Spleen (tissue), 11 donors: ENCODE results near the gene NCBP2. TPM values are rescaled to one million over a fixed set of nuclear protein-coding genes. Genes with fewer than 3 reads are reported as not detected.

ENCODE experiments used
- DNase-seq: peaks from one replicate; pipeline ENCODE4 v3.0.0-alpha.2; 2020
- H3K27ac ChIP-seq, 8 donors: fragments of 200-600 bp; sonication (generic) in 7 of 8; 1 replicate in 4 of 8; 2 replicates in 4 of 8; pipeline versions ENCODE4 v1.5.0 to v1.8.0; 2016 to 2021; ENCODE audit warnings: inconsistent platforms in 4 of 8, mild to moderate bottlenecking in 4 of 8, moderate library complexity in 1 of 8
- H3K27me3 ChIP-seq, 7 donors: fragments of 200-600 bp; sonication (generic) in 6 of 7; replicated peaks in 1 of 7; 1 replicate in 4 of 7; 2 replicates in 3 of 7; pipeline versions ENCODE4 v1.5.0 to v1.8.0; 2016 to 2021; ENCODE audit warnings: inconsistent platforms in 3 of 7, mild to moderate bottlenecking in 1 of 7
- H3K36me3 ChIP-seq, 6 donors: fragments of 200-600 bp; sonication (generic) in 5 of 6; 1 replicate in 4 of 6; 2 replicates in 2 of 6; pipeline versions ENCODE4 v1.5.0 to v1.8.0; 2016 to 2021; ENCODE audit warnings: inconsistent platforms in 2 of 6
- H3K4me1 ChIP-seq, 6 donors: fragments of 200-600 bp; sonication (generic) in 5 of 6; 1 replicate in 3 of 6; 2 replicates in 3 of 6; pipeline versions ENCODE4 v1.5.0 to v1.8.0; 2016 to 2021; ENCODE audit warnings: inconsistent platforms in 3 of 6
- H3K4me3 ChIP-seq, 8 donors: fragments of 200-600 bp; sonication (generic) in 7 of 8; 1 replicate in 4 of 8; 2 replicates in 4 of 8; pipeline versions ENCODE4 v1.5.0 to v1.8.0; 2016 to 2021; ENCODE audit warnings: inconsistent platforms in 4 of 8, mild to moderate bottlenecking in 4 of 8, moderate library complexity in 2 of 8
- H3K9me3 ChIP-seq, 8 donors: fragments of 200-600 bp; sonication (generic) in 7 of 8; 1 replicate in 4 of 8; 2 replicates in 4 of 8; pipeline versions ENCODE4 v1.5.0 to v1.8.0; 2016 to 2021; ENCODE audit warnings: inconsistent platforms in 4 of 8
- POLR2A ChIP-seq, 3 donors: fragments of 450-650 bp; IDR thresholded peaks; one replicate each; pipeline ENCODE4 v1.5.1; 2017; ENCODE audit warnings: antibody characterized with exemption in 3 of 3, mild to moderate bottlenecking in 1 of 3
- POLR2AphosphoS5 ChIP-seq, 3 donors: sonication (generic); formaldehyde crosslinking; IDR thresholded peaks; one replicate each; pipeline ENCODE4 v1.5.1; 2017; ENCODE audit warnings: antibody characterized with exemption in 3 of 3
- WGBS, 5 donors: extraction: QIAGEN DNeasy Blood & Tissue Kit in 3 of 5; methylation state at CpG; one replicate each; pipeline versions ENCODE4 v1.1.5 to v1.1.7; 2013 to 2018; 5-methylcytosine and 5-hydroxymethylcytosine counted together
- intact Hi-C: fragments of 100-400 bp; cut with DNase I; formaldehyde crosslinking; loops from one replicate; pipeline ENCODE4 v1.15.0; 2023; ENCODE audit warnings: low total_unique reads
- polyA plus RNA-seq, 3 donors: library from polyadenylated mRNA; stranded (reverse); fragments of 200-250 nt; gene quantifications; one replicate each; pipeline ENCODE4 v1.2.1, GENCODE V29; 2013
- total RNA-seq, 7 donors: library from RNA; depleted of rRNA in 3 of 7; stranded (reverse); fragments of >200 nt in 3 of 7; fragmentation: NEBNext Ultra II Directional in 4 of 7; extraction: Animal tissue kit (Norgen Biotek cat#: 25700) in 4 of 7; gene quantifications; one replicate each; pipeline versions ENCODE4 v1.1.0 to v1.2.1, GENCODE V29; 2016 to 2021
- TF ChIP-seq, protein P1 (sequence below), 11 experiments: fragments of 200-600 bp in 7 of 11; fragments of 450-650 bp in 4 of 11; sonication (generic) in 4 of 11; IDR thresholded peaks in 8 of 11; conservative IDR thresholded peaks in 3 of 11; 1 replicate in 7 of 11; 2 replicates in 4 of 11; pipeline versions ENCODE4 v1.4.0 to v1.8.0; 2016 to 2021; ENCODE audit warnings: antibody characterized with exemption in 11 of 11, inconsistent platforms in 4 of 11, mild to moderate bottlenecking in 1 of 11
- donor health status: healthy with polysubstance abuse.
- donor health status: DM: no; HTN: no; CAD: no; lungs with moderate emphysema.
- donor health status: DM: no; HTN: no; CAD: no.
- donor health status: Bipolar disorder and iron deficiency.
- donor health status: healthy.
- donor health status: DM: no; HTN: no; CAD: no.
- donor health status: DM: yes; HTN: yes; CAD: no.

The NCBP2 gene
- total and polyA plus RNA-seq, 10 donors: 44.6 to 61.1 (median 49.9) TPM

DNA sequence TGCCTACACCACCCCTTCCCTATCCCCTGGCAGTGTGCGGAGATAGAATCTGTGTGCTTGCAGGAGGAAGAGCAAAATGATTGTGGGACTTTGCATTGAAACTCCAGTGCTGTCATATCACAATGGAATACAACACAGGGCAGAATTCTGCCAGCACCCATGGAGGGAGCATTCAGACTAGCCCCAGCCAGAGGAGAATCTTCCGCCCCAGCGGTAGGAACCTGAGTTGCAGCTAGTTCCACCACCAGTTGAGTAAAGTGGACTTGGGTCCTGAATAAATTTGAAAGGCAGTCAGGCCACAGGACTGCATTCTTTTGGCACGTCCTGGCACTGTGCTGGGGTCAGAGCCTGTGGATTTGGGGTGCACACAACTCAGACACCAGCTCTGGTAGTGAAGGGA is 27.5 kb downstream of the NCBP2 start:
- intact Hi-C loops: no loop called here
- no peak overlapping the region for H3K4me3 ChIP-seq
- peaks cover 0 to 1% (median 0%) of the 10 kb centered on the region in 6 donors for H3K4me1 ChIP-seq
- TF ChIP-seq POLR2A (IDR thresholded peaks at IDR 0.05): no peak
- TF ChIP-seq, protein P1, sequence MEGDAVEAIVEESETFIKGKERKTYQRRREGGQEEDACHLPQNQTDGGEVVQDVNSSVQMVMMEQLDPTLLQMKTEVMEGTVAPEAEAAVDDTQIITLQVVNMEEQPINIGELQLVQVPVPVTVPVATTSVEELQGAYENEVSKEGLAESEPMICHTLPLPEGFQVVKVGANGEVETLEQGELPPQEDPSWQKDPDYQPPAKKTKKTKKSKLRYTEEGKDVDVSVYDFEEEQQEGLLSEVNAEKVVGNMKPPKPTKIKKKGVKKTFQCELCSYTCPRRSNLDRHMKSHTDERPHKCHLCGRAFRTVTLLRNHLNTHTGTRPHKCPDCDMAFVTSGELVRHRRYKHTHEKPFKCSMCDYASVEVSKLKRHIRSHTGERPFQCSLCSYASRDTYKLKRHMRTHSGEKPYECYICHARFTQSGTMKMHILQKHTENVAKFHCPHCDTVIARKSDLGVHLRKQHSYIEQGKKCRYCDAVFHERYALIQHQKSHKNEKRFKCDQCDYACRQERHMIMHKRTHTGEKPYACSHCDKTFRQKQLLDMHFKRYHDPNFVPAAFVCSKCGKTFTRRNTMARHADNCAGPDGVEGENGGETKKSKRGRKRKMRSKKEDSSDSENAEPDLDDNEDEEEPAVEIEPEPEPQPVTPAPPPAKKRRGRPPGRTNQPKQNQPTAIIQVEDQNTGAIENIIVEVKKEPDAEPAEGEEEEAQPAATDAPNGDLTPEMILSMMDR (IDR thresholded peaks at IDR 0.05 in 8 of 11, conservative IDR thresholded peaks at IDR 0.05 in 3 of 11): no peak
- TF ChIP-seq POLR2AphosphoS5 (IDR thresholded peaks at IDR 0.05): no peak
- H3K27me3 ChIP-seq: no peaks in the 10 kb centered on the region
- peaks cover 0 to 24% (median 17%) of the 10 kb centered on the region in 8 donors for H3K9me3 ChIP-seq
- no peak overlapping the region for H3K27ac ChIP-seq
- peaks cover 0 to 43% (median 17%) of the 10 kb centered on the region in 6 donors for H3K36me3 ChIP-seq
- no peak for DNase-seq
- 94 to 99% (median 96%) methylated on average over 4 of the region's 4 CpGs for WGBS, 5 donors

DNA sequence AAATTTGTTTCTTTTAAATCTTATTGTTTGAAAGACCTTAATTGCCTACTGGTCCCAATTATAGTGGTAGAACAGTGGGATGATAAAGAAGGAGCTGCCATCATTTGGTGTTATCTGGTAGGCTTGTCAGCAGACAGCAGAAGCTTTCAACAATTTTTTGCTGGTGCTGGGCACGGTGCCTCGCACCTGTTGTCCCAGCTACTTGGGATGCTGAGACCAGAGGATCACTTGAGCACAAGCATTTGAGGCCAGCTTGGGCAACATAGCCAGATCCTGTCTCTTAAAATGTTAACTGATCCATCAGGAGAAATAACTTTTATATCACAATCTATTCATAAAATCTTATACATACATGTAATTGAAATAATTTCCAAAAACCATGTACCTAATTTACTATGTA is 38.6 kb downstream of the NCBP2 start:
- 94 to 100% (median 99%) methylated on average over 2 of the region's 2 CpGs for WGBS, 5 donors
- Histone ChIP-seq H3K36me3 (peaks cover 3 to 99% (median 74%) of the 10 kb centered on the region in 6 donors), H3K9me3 (no peaks in the 10 kb centered on the region), H3K4me1 (no peaks in the 10 kb centered on the region), H3K27ac (no peak overlapping the region), H3K27me3 (no peaks in the 10 kb centered on the region), H3K4me3 (no peak overlapping the region)
- DNase-seq: no peak
- TF ChIP-seq, protein P1 (IDR thresholded peaks at IDR 0.05 in 8 of 11, conservative IDR thresholded peaks at IDR 0.05 in 3 of 11): no peak
- TF ChIP-seq POLR2AphosphoS5 (IDR thresholded peaks at IDR 0.05): no peak
- no peak for TF ChIP-seq POLR2A (IDR thresholded peaks at IDR 0.05)
- intact Hi-C loops: no loop called here

DNA sequence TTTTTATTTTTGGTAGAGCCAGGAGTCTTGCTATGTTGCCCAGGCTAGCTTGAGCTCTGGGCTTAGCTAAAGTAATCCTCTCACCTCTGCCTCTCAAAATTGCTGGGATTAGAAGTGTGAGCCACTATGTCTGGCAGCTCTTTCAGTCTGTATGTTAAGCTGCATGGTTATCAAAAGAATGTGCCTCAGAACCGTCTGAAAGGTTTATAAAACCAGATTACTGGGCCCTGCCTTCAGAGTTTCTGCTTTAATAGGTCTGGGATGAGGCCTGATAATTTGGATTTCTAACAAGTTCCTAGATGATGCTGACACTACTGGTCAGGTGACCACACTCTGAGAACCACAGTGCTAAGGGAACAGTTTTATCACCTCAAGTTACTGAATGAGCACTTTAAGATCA is 40.0 kb downstream of the NCBP2 start:
- WGBS, 5 donors: 81 to 97% (median 91%) methylated on average over 1 of the region's 1 CpG
- TF ChIP-seq, protein P1 (IDR thresholded peaks at IDR 0.05 in 8 of 11, conservative IDR thresholded peaks at IDR 0.05 in 3 of 11): no peak
- TF ChIP-seq POLR2A (IDR thresholded peaks at IDR 0.05) (no peak), POLR2AphosphoS5 (IDR thresholded peaks at IDR 0.05) (no peak)
- no peaks in the 10 kb centered on the region for H3K27me3 ChIP-seq
- no peaks in the 10 kb centered on the region for H3K9me3 ChIP-seq
- no peaks in the 10 kb centered on the region for H3K4me1 ChIP-seq
- H3K27ac ChIP-seq: no peak overlapping the region
- peaks cover 3 to 85% (median 67%) of the 10 kb centered on the region in 6 donors for H3K36me3 ChIP-seq
- intact Hi-C loops: no loop called here
- no peak for DNase-seq
- H3K4me3 ChIP-seq: no peak overlapping the region

DNA sequence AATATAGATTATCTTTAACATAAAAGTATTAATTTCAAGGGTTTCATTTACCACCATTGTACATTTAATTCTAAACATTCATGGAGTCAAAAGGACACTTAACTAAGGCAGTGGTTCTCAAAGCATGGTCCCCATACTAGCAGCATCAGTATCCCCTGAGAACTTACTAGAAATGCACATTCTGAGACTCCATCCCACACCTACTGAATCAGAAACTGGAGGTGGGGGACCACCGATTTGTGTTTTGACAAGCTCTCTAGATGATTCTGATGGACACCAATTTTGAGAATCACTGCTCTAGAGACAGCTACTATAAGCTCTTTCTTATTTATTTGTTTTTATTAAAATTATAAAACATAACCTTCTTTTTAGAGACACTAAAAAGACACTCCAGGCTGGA is 40.6 kb downstream of the NCBP2 start:
- H3K4me1 ChIP-seq: no peaks in the 10 kb centered on the region
- no peak for DNase-seq
- H3K27me3 ChIP-seq: no peaks in the 10 kb centered on the region
- H3K27ac ChIP-seq: no peak overlapping the region
- intact Hi-C loops: no loop called here
- H3K36me3 ChIP-seq: peaks cover 3 to 80% (median 64%) of the 10 kb centered on the region in 6 donors
- no peak overlapping the region for H3K4me3 ChIP-seq
- TF ChIP-seq POLR2AphosphoS5 (IDR thresholded peaks at IDR 0.05): no peak
- no peak for TF ChIP-seq POLR2A (IDR thresholded peaks at IDR 0.05)
- TF ChIP-seq, protein P1 (IDR thresholded peaks at IDR 0.05 in 8 of 11, conservative IDR thresholded peaks at IDR 0.05 in 3 of 11): no peak
- WGBS, 5 donors: 64 to 92% (median 79%) methylated on average over 1 of the region's 1 CpG
- no peaks in the 10 kb centered on the region for H3K9me3 ChIP-seq
